Activated T-helper 17 cell treated with anti-CD3 and anti-CD28 coated beads, Interleukin-2, amount 50 U/mL, for 72 hours (primary cell): Measurements from ENCODE around the gene NRIP1. TPM values are rescaled to one million over a fixed set of nuclear protein-coding genes. Genes with fewer than 3 reads are reported as not detected.
A peak's percentile ranks its signal among the peaks of the same experiment; 100 is the strongest.

Experiments used
- ATAC-seq: fragments of 150-1000 bp; cut with Tn5 transposase; replicated peaks from 2 replicates; pipeline ENCODE4 v1.10.0; 2021; ENCODE audit warnings: mild to moderate bottlenecking, moderate library complexity
- H3K27ac Mint-ChIP-seq: one replicate; pipeline ENCODE4 v1.8.0; 2022; ENCODE audit warnings: mixed read lengths
- H3K27me3 Mint-ChIP-seq: one replicate; pipeline ENCODE4 v1.8.0; 2022; ENCODE audit warnings: mixed read lengths
- H3K36me3 Mint-ChIP-seq: one replicate; pipeline ENCODE4 v1.8.0; 2022; ENCODE audit warnings: low read depth, mild to moderate bottlenecking, mixed read lengths
- H3K4me1 Mint-ChIP-seq: one replicate; pipeline ENCODE4 v1.8.0; 2022; ENCODE audit warnings: mixed read lengths
- H3K4me3 Mint-ChIP-seq: one replicate; pipeline ENCODE4 v1.8.0; 2022; ENCODE audit warnings: mild to moderate bottlenecking, mixed read lengths
- H3K9me3 Mint-ChIP-seq: one replicate; pipeline ENCODE4 v1.8.0; 2022; ENCODE audit warnings: mixed read lengths
- total RNA-seq, 2 donors: library from RNA; stranded (reverse); gene quantifications; one replicate each; pipeline ENCODE4 v1.2.3, GENCODE V29; 2022

Gene NRIP1
- total RNA-seq, 2 donors from 2014 or later, result 6.9 to 7.6 TPM

DNA sequence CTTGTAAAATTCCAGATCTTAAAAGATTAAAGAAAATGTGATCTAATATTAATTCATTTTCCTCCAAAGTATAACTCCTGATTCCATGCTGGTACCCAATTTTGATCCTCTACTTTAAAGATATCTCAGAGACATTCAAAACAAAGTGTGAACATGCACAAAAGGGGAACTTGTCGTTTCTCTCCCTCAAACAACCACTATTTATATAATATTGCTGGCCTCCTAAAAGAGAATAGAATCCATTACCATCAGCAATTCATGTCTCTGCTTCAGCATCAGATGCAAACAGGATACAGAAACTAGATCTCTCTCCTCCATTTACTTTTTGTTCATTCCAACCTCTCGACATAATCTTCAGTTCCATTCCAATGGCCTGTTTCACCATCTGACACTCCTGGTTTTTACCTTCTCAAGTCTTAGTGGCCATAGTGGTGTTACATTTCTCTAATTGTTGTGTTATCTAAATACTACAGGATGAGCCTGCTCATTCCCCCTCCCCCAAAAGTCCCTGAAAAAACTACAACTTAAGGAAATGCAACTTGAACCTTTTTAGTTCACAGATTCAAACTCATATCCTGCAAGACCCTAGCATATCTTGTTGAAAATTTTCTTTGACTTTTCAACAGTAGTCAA lies 4.1 kb downstream of the NRIP1 start:
- Mint-ChIP-seq H3K4me3 (peak overlapping the region; percentile 82), H3K27ac (peak overlapping the region; percentile 9), H3K36me3 (peaks cover 11% of the 10 kb centered on the region), H3K9me3 (no peaks in the 10 kb centered on the region), H3K4me1 (peaks cover 43% of the 10 kb centered on the region), H3K27me3 (no peaks in the 10 kb centered on the region)
- no peak for ATAC-seq

DNA sequence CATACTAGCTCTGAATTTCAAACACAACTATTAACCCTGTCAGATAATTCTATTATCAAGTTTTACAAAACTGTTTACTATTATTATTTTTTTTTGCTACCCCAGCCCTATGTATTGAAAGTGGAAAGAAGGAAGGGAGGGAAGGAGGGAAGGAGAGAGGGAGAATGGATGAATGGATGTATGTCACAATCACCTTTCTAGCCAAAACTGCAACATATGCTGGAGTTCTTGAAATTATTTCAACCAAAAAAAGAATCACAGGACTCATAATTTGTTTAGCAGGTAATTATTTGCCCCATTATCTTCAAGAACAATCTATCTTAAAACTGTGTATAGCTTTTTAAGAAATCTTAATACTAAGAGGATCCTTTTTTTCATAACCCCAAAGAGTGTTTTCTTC lies 5.4 kb downstream of the NRIP1 start:
- Mint-ChIP-seq H3K27ac (no peak overlapping the region), H3K36me3 (peaks cover 9% of the 10 kb centered on the region)
- no peak for ATAC-seq

DNA sequence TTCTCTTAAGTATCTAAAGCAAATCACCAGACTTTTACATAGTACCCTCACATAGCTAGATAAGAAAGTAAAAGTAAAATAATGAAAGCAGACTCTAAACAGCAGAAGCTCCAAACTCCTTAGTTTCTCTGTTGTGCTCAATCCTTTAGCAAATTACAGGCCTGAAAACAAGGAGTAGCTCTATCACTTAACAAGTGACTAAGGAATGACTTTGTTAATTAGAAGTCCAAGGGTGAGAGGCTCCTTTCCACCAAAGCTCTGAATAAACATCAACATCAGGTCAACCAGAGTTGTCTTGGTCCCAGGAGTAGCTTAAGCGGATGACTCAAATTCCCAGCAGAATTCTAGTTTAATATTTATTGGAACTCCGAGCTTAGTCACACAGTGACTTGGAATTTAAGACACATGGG lies 5.9 kb downstream of the NRIP1 start:
- Mint-ChIP-seq H3K27ac (peak overlapping the region; percentile 1), H3K36me3 (peaks cover 8% of the 10 kb centered on the region), H3K4me3 (peak overlapping the region; percentile 60), H3K4me1 (peaks cover 41% of the 10 kb centered on the region), H3K9me3 (no peaks in the 10 kb centered on the region), H3K27me3 (no peaks in the 10 kb centered on the region)
- peak; percentile 27 for ATAC-seq

More for the DNA sequence above, 5.4 kb downstream of the NRIP1 start:
- Mint-ChIP-seq H3K9me3 (no peaks in the 10 kb centered on the region), H3K4me3 (peak overlapping the region; percentile 60), H3K4me1 (peaks cover 41% of the 10 kb centered on the region), H3K27me3 (no peaks in the 10 kb centered on the region)

DNA sequence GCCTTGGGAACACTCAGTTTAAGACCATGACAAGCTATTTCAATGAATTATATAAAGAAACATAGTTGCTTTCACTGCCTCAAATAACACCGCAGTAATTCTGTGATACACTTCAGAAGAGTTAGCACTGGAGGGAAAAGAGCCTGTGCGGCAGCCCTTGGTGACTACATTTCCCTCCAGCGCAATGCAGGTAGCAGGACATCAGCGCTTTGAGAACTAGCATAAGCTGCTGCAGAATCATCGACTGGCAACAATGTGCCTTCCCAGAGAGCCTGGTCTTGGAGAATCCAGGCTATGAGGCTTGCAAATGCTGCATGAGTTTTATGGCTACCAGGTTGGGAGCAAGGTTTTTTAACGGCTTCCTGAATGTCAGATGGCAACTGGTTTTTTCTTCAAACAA lies 7.5 kb downstream of the NRIP1 start:
- Mint-ChIP-seq H3K4me1 (peaks cover 31% of the 10 kb centered on the region), H3K27ac (peak overlapping the region; percentile 55), H3K4me3 (peak overlapping the region; percentile 49), H3K27me3 (no peaks in the 10 kb centered on the region), H3K36me3 (no peaks in the 10 kb centered on the region), H3K9me3 (no peaks in the 10 kb centered on the region)
- no peak for ATAC-seq

DNA sequence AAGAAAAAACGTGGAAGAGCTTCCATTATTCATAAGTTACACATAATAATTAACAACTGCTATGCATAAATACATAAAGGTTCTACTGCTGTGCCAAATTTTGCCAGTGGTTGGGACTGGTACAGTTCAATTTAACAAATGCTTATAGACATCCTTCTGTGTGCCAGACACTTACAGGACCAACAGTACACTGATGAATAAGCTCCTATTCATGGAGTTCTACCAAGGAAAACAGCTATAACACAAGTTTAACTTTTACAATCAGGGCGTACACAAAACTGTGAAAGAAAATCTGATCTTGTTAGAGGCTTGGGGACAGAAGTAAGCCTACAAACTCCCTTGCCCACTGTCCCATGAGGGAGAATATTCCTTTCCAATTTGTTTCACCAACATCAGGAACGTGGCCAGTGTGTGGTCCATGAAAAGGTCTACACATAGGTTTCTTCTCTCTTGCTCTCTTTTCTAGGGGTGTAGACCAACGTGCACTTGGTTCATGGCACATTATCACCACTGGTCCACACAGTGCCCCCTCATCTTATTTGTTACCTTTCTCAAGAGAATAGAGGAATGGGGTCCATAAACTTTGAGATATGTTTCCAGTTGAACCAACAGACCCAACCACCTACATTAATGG lies 10.1 kb downstream of the NRIP1 start:
- Mint-ChIP-seq H3K9me3 (no peaks in the 10 kb centered on the region), H3K27me3 (no peaks in the 10 kb centered on the region), H3K4me3 (peak overlapping the region; percentile 15), H3K27ac (no peak overlapping the region), H3K36me3 (no peaks in the 10 kb centered on the region), H3K4me1 (peaks cover 30% of the 10 kb centered on the region)
- no peak for ATAC-seq

DNA sequence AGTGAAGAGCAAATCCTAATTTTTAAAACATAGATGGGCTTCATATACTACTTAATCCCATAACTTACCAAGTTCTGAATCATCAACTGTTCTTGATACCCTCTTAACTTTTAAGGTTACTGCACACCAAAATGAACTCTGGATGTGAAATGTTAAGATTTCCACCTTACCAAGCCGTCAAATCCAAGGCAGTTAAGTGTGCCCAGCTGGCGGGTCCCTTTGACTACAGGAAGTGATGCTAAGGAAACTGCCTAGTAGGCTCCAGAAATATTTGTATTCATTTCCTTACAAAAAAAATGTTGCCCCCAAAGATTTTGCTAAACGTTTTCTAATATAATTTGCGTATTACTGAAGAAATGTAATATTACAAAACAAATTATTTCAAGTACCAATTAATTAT lies 10.7 kb downstream of the NRIP1 start:
- no peaks in the 10 kb centered on the region for H3K27me3 Mint-ChIP-seq

DNA sequence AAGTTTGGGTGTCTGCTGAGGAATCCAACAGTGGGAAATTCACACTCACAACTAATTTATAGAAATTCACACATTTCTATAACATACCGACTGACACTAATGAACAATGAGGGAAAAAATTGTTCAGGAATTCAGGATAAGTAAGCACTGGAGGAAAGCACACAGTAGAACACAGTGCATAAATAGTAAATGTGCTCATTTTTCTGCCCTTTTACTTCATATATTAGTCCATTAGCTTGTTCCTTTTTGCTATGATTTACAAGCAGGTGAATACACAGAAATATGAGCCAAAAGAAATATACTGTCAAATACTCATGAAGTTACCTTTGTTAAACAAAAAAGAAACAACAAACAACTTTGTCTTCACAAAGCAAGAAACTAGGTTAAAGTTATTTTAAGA lies 11.3 kb downstream of the NRIP1 start:
- H3K4me1 Mint-ChIP-seq, result peaks cover 26% of the 10 kb centered on the region
- H3K27me3 Mint-ChIP-seq, result no peaks in the 10 kb centered on the region
- H3K27ac Mint-ChIP-seq, result no peak overlapping the region
- H3K4me3 Mint-ChIP-seq, result no peak overlapping the region
- H3K36me3 Mint-ChIP-seq, result no peaks in the 10 kb centered on the region
- no peaks in the 10 kb centered on the region for H3K9me3 Mint-ChIP-seq
- no peak for ATAC-seq

More for the DNA sequence above, 10.7 kb downstream of the NRIP1 start:
- no peak for ATAC-seq
- H3K4me3 Mint-ChIP-seq, result no peak overlapping the region
- H3K4me1 Mint-ChIP-seq, result peaks cover 30% of the 10 kb centered on the region
- H3K27ac Mint-ChIP-seq, result no peak overlapping the region
- H3K36me3 Mint-ChIP-seq, result no peaks in the 10 kb centered on the region
- H3K9me3 Mint-ChIP-seq, result no peaks in the 10 kb centered on the region

DNA sequence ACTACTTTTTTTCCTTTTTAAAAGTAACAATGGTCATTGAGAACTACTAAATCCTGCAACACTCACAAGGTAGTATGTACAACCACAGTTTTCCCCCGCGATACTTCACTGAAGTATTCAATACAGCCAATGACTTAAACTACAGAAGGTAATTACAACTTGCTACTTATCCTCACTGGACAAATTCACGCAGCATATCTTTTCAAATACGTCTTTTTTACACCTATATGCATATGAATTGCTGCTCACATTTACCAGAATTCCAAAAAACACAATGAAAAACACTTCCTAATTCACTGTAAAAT lies 12.4 kb downstream of the NRIP1 start:
- H3K27ac Mint-ChIP-seq, result peak overlapping the region; percentile 69
- no peaks in the 10 kb centered on the region for H3K27me3 Mint-ChIP-seq
- peaks cover 25% of the 10 kb centered on the region for H3K4me1 Mint-ChIP-seq
- no peaks in the 10 kb centered on the region for H3K9me3 Mint-ChIP-seq
- no peak for ATAC-seq
- H3K4me3 Mint-ChIP-seq, result peak overlapping the region; percentile 75
- H3K36me3 Mint-ChIP-seq, result no peaks in the 10 kb centered on the region

DNA sequence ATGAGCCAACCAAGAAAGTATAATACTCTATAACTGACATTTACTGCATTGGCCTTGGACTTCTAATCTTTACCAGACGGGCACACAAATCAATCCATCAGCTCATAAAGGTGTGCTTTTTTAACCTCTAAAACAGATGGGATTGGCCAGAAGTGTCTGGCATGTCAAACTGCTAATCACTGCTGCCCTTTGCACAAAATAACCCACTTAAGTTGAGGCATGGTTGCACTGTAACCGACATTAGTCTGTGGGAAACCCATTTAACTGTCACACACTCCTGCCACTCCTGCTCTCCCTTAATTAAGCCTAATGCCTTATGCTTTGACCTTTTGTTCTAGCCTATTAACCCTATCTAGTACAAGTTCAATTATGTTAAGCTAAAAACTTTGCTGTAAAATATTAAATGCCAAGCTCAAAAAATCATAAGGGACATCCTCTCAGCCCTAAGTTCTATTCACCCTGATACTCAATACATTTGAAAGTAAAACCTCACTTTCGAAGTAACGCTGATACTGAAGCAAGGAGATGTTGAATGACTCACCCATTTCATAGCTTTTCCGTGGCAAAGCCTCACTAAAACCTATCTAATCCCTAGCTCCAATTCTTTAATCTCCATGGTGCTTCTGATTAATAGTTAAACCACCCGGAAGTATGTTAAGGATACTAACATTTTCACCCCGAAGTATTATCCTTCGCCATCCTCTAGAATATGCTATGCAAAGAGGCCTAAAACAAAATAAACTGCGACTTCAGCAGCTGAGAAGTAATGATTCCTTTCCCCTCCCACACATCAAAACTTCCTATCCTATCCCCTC lies 12.9 kb downstream of the NRIP1 start:
- Mint-ChIP-seq H3K36me3 (no peaks in the 10 kb centered on the region), H3K4me1 (peaks cover 22% of the 10 kb centered on the region), H3K4me3 (peak overlapping the region; percentile 75), H3K9me3 (no peaks in the 10 kb centered on the region), H3K27ac (peak overlapping the region; percentile 69), H3K27me3 (no peaks in the 10 kb centered on the region)
- peak; percentile 95 for ATAC-seq

DNA sequence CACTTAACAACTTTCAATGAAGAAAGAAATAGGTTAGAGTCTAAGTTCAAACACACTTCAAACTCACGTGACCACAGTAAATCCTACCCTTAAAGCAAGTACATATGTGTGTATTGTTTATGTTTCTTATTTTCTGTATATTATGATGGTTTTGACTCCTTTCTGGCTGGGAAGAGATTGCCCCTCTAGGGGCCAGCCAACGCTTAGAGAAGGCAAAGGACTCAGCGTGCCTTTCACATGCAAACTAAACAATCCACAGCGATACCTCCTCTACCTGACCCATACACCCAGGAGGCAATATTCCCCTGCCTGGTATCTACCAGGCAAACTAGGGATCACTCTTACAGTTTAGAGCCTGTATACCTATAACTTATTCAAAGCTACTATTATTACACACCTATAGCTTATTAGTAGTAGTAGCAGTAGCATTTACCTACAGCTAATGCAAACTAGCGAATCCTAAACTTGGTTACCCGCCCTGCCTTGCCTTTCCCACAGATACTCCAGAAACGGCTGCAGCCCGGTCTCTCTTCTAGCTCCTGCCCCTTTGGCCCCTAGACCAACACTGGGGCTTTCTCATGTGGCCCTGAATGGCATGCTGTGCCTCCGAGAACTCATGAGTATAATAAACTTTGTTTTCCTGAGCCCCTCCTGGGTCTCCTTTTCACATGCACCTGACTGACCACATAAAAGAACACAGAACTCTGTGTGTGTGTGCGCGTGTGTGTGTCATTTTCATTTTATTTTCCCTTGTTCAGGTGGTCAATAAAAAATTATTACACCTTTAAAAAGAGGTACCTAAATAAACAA lies 14.0 kb downstream of the NRIP1 start:
- Mint-ChIP-seq H3K27ac (no peak overlapping the region), H3K36me3 (no peaks in the 10 kb centered on the region), H3K27me3 (no peaks in the 10 kb centered on the region), H3K9me3 (no peaks in the 10 kb centered on the region), H3K4me1 (peaks cover 17% of the 10 kb centered on the region), H3K4me3 (peak overlapping the region; percentile 75)
- no peak for ATAC-seq

DNA sequence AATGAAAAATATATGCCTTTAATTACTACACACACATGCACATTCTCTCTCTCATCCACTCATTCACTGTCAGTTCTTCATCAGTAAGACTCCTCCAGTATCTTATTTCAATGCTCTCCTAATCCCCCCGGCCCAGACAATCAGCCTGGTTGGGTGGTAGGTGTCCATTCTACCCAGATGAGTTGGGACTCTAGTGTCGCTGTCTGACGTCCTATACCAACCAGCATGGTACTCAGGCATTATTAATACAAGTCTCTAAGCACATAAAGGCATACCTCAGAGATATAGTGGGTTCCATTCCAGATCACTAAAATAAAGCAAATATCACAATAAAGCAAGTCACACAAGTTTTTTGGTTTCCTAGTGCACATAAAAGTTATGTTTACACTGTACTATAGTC lies 19.8 kb downstream of the NRIP1 start:
- H3K36me3 Mint-ChIP-seq, result peaks cover 7% of the 10 kb centered on the region
- H3K4me3 Mint-ChIP-seq, result no peak overlapping the region
- H3K4me1 Mint-ChIP-seq, result peaks cover 4% of the 10 kb centered on the region
- ATAC-seq, result no peak
- H3K9me3 Mint-ChIP-seq, result no peaks in the 10 kb centered on the region
- H3K27ac Mint-ChIP-seq, result no peak overlapping the region
- no peaks in the 10 kb centered on the region for H3K27me3 Mint-ChIP-seq

DNA sequence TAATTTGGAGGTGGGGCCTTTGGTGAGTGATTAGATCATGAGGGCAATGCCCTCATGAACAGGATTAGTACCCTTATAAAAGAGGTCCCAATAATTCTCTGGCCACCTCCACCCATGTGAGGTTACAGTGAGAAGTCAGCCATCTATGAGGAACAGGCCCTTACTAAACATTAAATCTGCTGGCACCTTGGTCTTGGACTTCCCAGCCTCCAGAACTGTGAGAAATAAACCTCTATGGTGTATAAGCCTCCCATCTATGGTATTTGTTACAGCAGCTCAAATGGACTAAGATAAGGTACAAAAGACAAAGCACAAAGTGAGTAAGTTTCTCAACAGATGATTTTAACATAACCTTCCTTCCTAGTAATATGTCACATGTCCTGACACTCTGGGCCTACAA lies 22.3 kb downstream of the NRIP1 start:
- Mint-ChIP-seq H3K4me3 (no peak overlapping the region), H3K9me3 (no peaks in the 10 kb centered on the region), H3K27ac (no peak overlapping the region), H3K36me3 (peaks cover 7% of the 10 kb centered on the region), H3K27me3 (no peaks in the 10 kb centered on the region), H3K4me1 (peaks cover 4% of the 10 kb centered on the region)
- ATAC-seq, result no peak

DNA sequence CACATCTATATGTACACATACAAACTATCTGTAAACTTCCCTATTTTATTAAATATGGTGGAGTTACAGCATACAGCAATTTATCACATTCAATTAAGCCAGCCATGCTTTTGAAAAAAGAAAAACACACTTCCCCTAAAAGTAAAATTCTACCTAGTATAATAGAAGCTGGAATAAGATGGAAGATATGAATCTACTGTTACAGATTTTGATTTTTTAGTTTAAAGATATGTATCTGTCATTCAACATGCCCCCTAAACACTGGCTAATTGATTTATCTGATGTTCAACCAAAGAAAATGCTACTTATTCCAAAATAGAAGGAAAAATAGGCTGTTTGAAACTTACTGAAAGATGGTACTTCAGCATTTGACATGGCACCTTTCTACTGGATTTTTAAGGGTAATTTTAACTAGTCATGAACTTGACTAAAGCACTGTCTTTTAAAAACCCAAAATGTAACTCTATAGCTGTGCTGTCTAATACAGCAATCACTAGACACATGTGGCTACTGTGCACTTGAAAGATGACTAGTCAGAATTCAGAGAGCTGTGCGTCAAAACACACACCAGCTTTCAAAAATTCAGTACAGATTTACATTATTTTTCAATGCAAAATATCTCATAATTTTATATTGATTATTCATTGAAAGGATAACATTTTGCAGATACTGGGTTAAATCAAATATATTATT lies 25.0 kb downstream of the NRIP1 start:
- Mint-ChIP-seq H3K4me3 (no peak overlapping the region), H3K27me3 (no peaks in the 10 kb centered on the region), H3K4me1 (no peaks in the 10 kb centered on the region), H3K36me3 (peaks cover 7% of the 10 kb centered on the region), H3K27ac (no peak overlapping the region), H3K9me3 (no peaks in the 10 kb centered on the region)
- no peak for ATAC-seq

DNA sequence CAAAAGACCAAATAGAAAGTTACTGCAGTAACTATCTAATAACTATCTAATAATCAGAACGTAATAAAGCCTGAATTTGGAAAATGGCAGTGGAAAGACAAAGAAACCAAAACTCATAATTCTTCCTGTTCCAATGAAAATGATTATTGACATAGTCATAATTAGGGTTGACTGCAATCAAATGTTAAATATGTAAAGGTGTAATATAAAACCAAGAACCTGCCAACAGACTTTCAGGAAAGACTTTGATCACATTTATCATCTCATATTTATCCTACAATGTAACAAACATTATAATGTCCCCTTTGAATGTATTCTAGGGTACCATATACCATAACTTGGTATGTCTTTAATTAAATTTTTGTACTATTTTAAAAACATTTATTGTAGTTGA lies 26.9 kb downstream of the NRIP1 start:
- ATAC-seq, result no peak
- H3K27ac Mint-ChIP-seq, result no peak overlapping the region

More for the DNA sequence above, 26.9 kb downstream of the NRIP1 start:
- Mint-ChIP-seq H3K9me3 (no peaks in the 10 kb centered on the region), H3K4me1 (peaks cover 6% of the 10 kb centered on the region), H3K4me3 (no peak overlapping the region), H3K27me3 (no peaks in the 10 kb centered on the region), H3K36me3 (peaks cover 5% of the 10 kb centered on the region)
